HG02798 (cell line): ENCODE measurements around the gene NFIB.

Experiments
- ATAC-seq: cut with Tn5 transposase; IDR thresholded peaks from one replicate; pipeline ENCODE4 v1.9.1; 2021; ENCODE audit warnings: mild to moderate bottlenecking; ENCODE audit not compliant: unreplicated experiment, poor library complexity

NFIB gene

GRCh38 chr9:14309403-14309802 lies 4.5 kb downstream of the NFIB start:
- ATAC-seq: no peak

GRCh38 chr9:14308853-14309145 lies 5.1 kb downstream of the NFIB start:
- no peak for ATAC-seq

- no peak for ATAC-seq
Observed at GRCh38 chr9:14307989-14308852, 5.7 kb downstream of the NFIB start.

GRCh38 chr9:14306672-14307660 lies 7.0 kb downstream of the NFIB start:
- no peak for ATAC-seq

- no peak for ATAC-seq
Observed at GRCh38 chr9:14306188-14306587, 7.8 kb downstream of the NFIB start.

- ATAC-seq: no peak
Observed at GRCh38 chr9:14304259-14304658, 9.7 kb downstream of the NFIB start.

GRCh38 chr9:14303521-14303920 lies 10.4 kb downstream of the NFIB start:
- ATAC-seq: no peak

- ATAC-seq: no peak
Observed at GRCh38 chr9:14303100-14303499, 10.8 kb downstream of the NFIB start.

GRCh38 chr9:14302405-14302804 lies 11.5 kb downstream of the NFIB start:
- ATAC-seq: no peak

- ATAC-seq: no peak
Observed at GRCh38 chr9:14301583-14302021, 12.3 kb downstream of the NFIB start.

- ATAC-seq: no peak
Observed at GRCh38 chr9:14301006-14301405, 12.9 kb downstream of the NFIB start.

GRCh38 chr9:14300588-14300987 lies 13.4 kb downstream of the NFIB start:
- no peak for ATAC-seq

- ATAC-seq: no peak
Observed at GRCh38 chr9:14300040-14300439, 13.9 kb downstream of the NFIB start.

GRCh38 chr9:14298601-14299022 lies 15.3 kb downstream of the NFIB start:
- ATAC-seq: no peak

GRCh38 chr9:14296495-14297113 lies 17.3 kb downstream of the NFIB start:
- no peak for ATAC-seq

GRCh38 chr9:14294659-14295058 lies 19.3 kb downstream of the NFIB start:
- ATAC-seq: no peak

GRCh38 chr9:14293801-14294200 lies 20.1 kb downstream of the NFIB start:
- no peak for ATAC-seq

GRCh38 chr9:14292181-14292739 lies 21.7 kb downstream of the NFIB start:
- no peak for ATAC-seq

- ATAC-seq: no peak
Observed at GRCh38 chr9:14289916-14290315, 24.0 kb downstream of the NFIB start.

GRCh38 chr9:14288433-14288832 lies 25.5 kb downstream of the NFIB start:
- no peak for ATAC-seq
